H9 (cell line): Measurements from ENCODE around the gene SLC25A36. TPM values are rescaled to one million over a fixed set of nuclear protein-coding genes. Genes with fewer than 3 reads are reported as not detected.

Experiments used
- DNase-seq: peaks from one replicate; pipeline ENCODE4 v3.0.0-alpha.2; 2017
- H2AFZ ChIP-seq: one replicate; pipeline ENCODE4 v1.6.1; 2013; ENCODE audit warnings: mild to moderate bottlenecking, low read length, control low read depth, moderate library complexity
- H2AK5ac ChIP-seq: 2 replicates; pipeline ENCODE4 v1.6.1; 2013; ENCODE audit warnings: low read length, control low read depth, mixed read lengths; ENCODE audit not compliant: insufficient read length
- H2BK120ac ChIP-seq: one replicate; pipeline ENCODE4 v1.6.1; 2013; ENCODE audit warnings: low read depth, mild to moderate bottlenecking, low read length, control low read depth, inconsistent platforms; ENCODE audit not compliant: poor library complexity, severe bottlenecking
- H2BK12ac ChIP-seq: 2 replicates; pipeline ENCODE4 v1.6.1; 2013; ENCODE audit warnings: low read length, control low read depth, mixed read lengths, low read depth; ENCODE audit not compliant: insufficient read length
- H2BK15ac ChIP-seq: 2 replicates; pipeline ENCODE4 v1.6.1; 2013; ENCODE audit warnings: low read depth, low read length, control low read depth
- H2BK20ac ChIP-seq: one replicate; pipeline ENCODE4 v1.6.1; 2013; ENCODE audit warnings: low read depth, mild to moderate bottlenecking, low read length, control low read depth, inconsistent platforms; ENCODE audit not compliant: poor library complexity, severe bottlenecking
- H2BK5ac ChIP-seq: 2 replicates; pipeline ENCODE4 v1.6.1; 2013; ENCODE audit warnings: low read length, control low read depth, mixed read lengths; ENCODE audit not compliant: insufficient read length
- H3K14ac ChIP-seq: 2 replicates; pipeline ENCODE4 v1.6.1; 2013; ENCODE audit warnings: low read length, control low read depth; ENCODE audit not compliant: insufficient read depth
- H3K18ac ChIP-seq: 2 replicates; pipeline ENCODE4 v1.6.1; 2013; ENCODE audit warnings: low read depth, mild to moderate bottlenecking, mixed read lengths, low read length, control low read depth; ENCODE audit not compliant: insufficient read length
- H3K23ac ChIP-seq: 2 replicates; pipeline ENCODE4 v1.6.1; 2013; ENCODE audit warnings: low read length, control low read depth, mixed read lengths, low read depth; ENCODE audit not compliant: insufficient read length
- H3K23me2 ChIP-seq: 2 replicates; pipeline ENCODE4 v1.6.1; 2013; ENCODE audit warnings: low read depth, mild to moderate bottlenecking, mixed read lengths, low read length, control low read depth; ENCODE audit not compliant: insufficient read length, poor library complexity, severe bottlenecking
- H3K27ac ChIP-seq: 2 replicates; pipeline ENCODE4 v1.5.1; 2013; ENCODE audit warnings: low read length, control low read depth, mixed read lengths, low read depth; ENCODE audit not compliant: insufficient read length
- H3K27me3 ChIP-seq: 2 replicates; pipeline ENCODE4 v1.6.1; 2013; ENCODE audit warnings: low read length, control low read depth, inconsistent platforms; ENCODE audit not compliant: insufficient read depth
- H3K4ac ChIP-seq: 2 replicates; pipeline ENCODE4 v1.6.1; 2013; ENCODE audit warnings: low read depth, mild to moderate bottlenecking, control low read depth, inconsistent platforms, low read length, moderate library complexity
- H3K4me1 ChIP-seq: 2 replicates; pipeline ENCODE4 v1.6.1; 2013; ENCODE audit warnings: low read length, control low read depth, inconsistent platforms; ENCODE audit not compliant: insufficient read depth
- H3K4me2 ChIP-seq: 2 replicates; pipeline ENCODE4 v1.6.1; 2013; ENCODE audit warnings: low read length, control low read depth, mixed read lengths; ENCODE audit not compliant: insufficient read length, insufficient read depth
- H3K56ac ChIP-seq: 2 replicates; pipeline ENCODE4 v1.6.1; 2013; ENCODE audit warnings: low read depth, mild to moderate bottlenecking, mixed read lengths, low read length, control low read depth; ENCODE audit not compliant: insufficient read length
- H3K79me1 ChIP-seq: 2 replicates; pipeline ENCODE4 v1.6.1; 2013; ENCODE audit warnings: low read depth, mild to moderate bottlenecking, moderate library complexity, low read length, control low read depth, inconsistent platforms; ENCODE audit not compliant: insufficient read depth, poor library complexity, severe bottlenecking
- H3K79me2 ChIP-seq: 2 replicates; pipeline ENCODE4 v1.6.1; 2013; ENCODE audit warnings: low read length, control low read depth, inconsistent platforms; ENCODE audit not compliant: insufficient read depth
- H3K9ac ChIP-seq: 2 replicates; pipeline ENCODE4 v1.6.1; 2013; ENCODE audit warnings: low read length, control low read depth, mixed read lengths; ENCODE audit not compliant: insufficient read length; ENCODE audit errors: extremely low read depth
- H3K9me3 ChIP-seq: one replicate; pipeline ENCODE4 v1.6.1; 2013; ENCODE audit warnings: low read depth, low read length, inconsistent platforms; ENCODE audit not compliant: control insufficient read depth
- H3T11ph ChIP-seq: one replicate; pipeline ENCODE4 v1.6.1; 2013; ENCODE audit warnings: mild to moderate bottlenecking, low read length, control low read depth, inconsistent platforms
- H4K20me1 ChIP-seq: one replicate; pipeline ENCODE4 v1.6.1; 2013; ENCODE audit not compliant: control insufficient read depth, insufficient read length, insufficient read depth
- H4K5ac ChIP-seq: 2 replicates; pipeline ENCODE4 v1.6.1; 2013; ENCODE audit warnings: low read depth, mild to moderate bottlenecking, mixed read lengths, low read length, control low read depth; ENCODE audit not compliant: insufficient read length
- H4K8ac ChIP-seq: replicated peaks from 2 replicates; pipeline ENCODE4 v1.6.1; 2013; ENCODE audit warnings: low read length, control low read depth, mixed read lengths, low read depth; ENCODE audit not compliant: insufficient read length
- H4K91ac ChIP-seq: 2 replicates; pipeline ENCODE4 v1.6.1; 2013; ENCODE audit warnings: low read depth, mild to moderate bottlenecking, moderate library complexity, mixed read lengths, low read length, control low read depth; ENCODE audit not compliant: insufficient read length
- H3K27ac Mint-ChIP-seq, 3 experiments: 2 replicates in 2 of 3; 3 replicates in 1 of 3; pipeline ENCODE4 v1.8.0; 2020 to 2021; ENCODE audit warnings: mixed read lengths in 3 of 3, mild to moderate bottlenecking in 1 of 3, moderate library complexity in 1 of 3
- H3K27me3 Mint-ChIP-seq: 2 replicates; pipeline ENCODE4 v1.8.0; 2021; ENCODE audit warnings: low read depth, mild to moderate bottlenecking, moderate library complexity, mixed read lengths
- H3K36me3 Mint-ChIP-seq, 3 experiments: 2 replicates in 2 of 3; 3 replicates in 1 of 3; pipeline ENCODE4 v1.8.0; 2020 to 2021; ENCODE audit warnings: low read depth in 3 of 3, mixed read lengths in 3 of 3; ENCODE audit not compliant: insufficient read depth in 1 of 3
- H3K4me1 Mint-ChIP-seq, 2 experiments: 2 replicates each; pipeline ENCODE4 v1.8.0; 2020; ENCODE audit warnings: mixed read lengths in 2 of 2
- H3K4me3 Mint-ChIP-seq, 2 experiments: 2 replicates in 1 of 2; 3 replicates in 1 of 2; pipeline ENCODE4 v1.8.0; 2020 to 2021; ENCODE audit warnings: mild to moderate bottlenecking in 2 of 2, mixed read lengths in 2 of 2, moderate library complexity in 1 of 2
- H3K9me3 Mint-ChIP-seq, 2 experiments: 2 replicates in 1 of 2; 3 replicates in 1 of 2; pipeline ENCODE4 v1.8.0; 2020; ENCODE audit warnings: mild to moderate bottlenecking in 2 of 2, mixed read lengths in 2 of 2, moderate library complexity in 1 of 2
- CTCF ChIP-seq: fragments of 200-600 bp; sonication (generic); conservative IDR thresholded peaks from 3 replicates; pipeline ENCODE4 v1.8.0; 2021; ENCODE audit warnings: antibody characterized with exemption, mild to moderate bottlenecking
- total RNA-seq: library from RNA; stranded (reverse); gene quantifications from 2 replicates; pipeline ENCODE4 v1.2.1, GENCODE V29; 2021

The SLC25A36 gene
- total RNA-seq, 1 experiment from 2014 or later, result 70.0 TPM

DNA sequence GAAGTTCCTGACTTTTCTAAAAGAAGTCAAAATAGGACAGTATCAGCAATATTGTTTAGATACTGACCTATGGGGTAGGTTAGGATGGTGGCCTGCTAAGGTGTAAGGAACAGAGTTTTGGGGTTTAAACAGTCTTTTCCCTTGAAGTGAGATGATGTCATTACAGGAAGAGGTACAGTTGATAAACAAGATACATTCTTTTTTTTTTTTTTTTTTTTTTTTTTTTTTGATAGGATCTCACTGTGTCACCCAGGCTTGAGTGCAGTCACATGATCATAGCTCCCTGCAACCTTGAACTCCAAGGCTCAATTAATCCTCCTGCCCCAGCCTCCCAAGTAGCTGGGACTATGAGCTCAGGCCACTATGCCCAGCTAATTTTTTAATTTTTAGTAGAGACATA lies 33.3 kb downstream of the SLC25A36 start:
- Histone ChIP-seq H4K91ac (no peak overlapping the region), H3K4me1 (no peaks in the 10 kb centered on the region), H3K18ac (no peak overlapping the region), H3K9me3 (no peaks in the 10 kb centered on the region), H2BK20ac (no peak overlapping the region), H4K8ac (no peak overlapping the region), H3K14ac (no peak overlapping the region), H3K79me2 (no peaks in the 10 kb centered on the region), H2BK5ac (no peak overlapping the region), H3K4ac (no peak overlapping the region), H2BK120ac (no peak overlapping the region), H2AK5ac (no peak overlapping the region), H2AFZ (no peak overlapping the region), H3K27ac (no peak overlapping the region), H3K23me2 (no peaks in the 10 kb centered on the region), H2BK12ac (no peak overlapping the region), H3K79me1 (no peaks in the 10 kb centered on the region), H3K23ac (no peak overlapping the region), H4K5ac (no peak overlapping the region), H3T11ph (no peak overlapping the region), H2BK15ac (no peak overlapping the region), H4K20me1 (no peaks in the 10 kb centered on the region), H3K9ac (no peak overlapping the region), H3K4me2 (no peak overlapping the region), H3K27me3 (no peaks in the 10 kb centered on the region), H3K56ac (no peak overlapping the region)
- H3K4me3 Mint-ChIP-seq, result no peak overlapping the region
- H3K9me3 Mint-ChIP-seq, result no peaks in the 10 kb centered on the region; a peak in 1 of 5 replicates
- no peak for DNase-seq
- H3K27me3 Mint-ChIP-seq, result no peaks in the 10 kb centered on the region
- no peak for TF ChIP-seq CTCF
- peaks cover 10 to 38% (median 34%) of the 10 kb centered on the region in 3 experiments; a peak in 6 of 7 replicates for H3K36me3 Mint-ChIP-seq
- no peak overlapping the region for H3K27ac Mint-ChIP-seq
- H3K4me1 Mint-ChIP-seq, result no peaks in the 10 kb centered on the region
